Measurements from ENCODE around the gene RHOV.

Gene RHOV

GRCh38 chr15:40914486-40914885 is 40.5 kb upstream of the RHOV start:
- no peak overlapping the region for H3K4me3 ChIP-seq (ENCODE audit: low read length)
- WGBS (ENCODE audit: insufficient coverage, insufficient read length), result no CpG with 5 or more reads among the region's 8 CpGs
- H3K4me1 ChIP-seq (ENCODE audit: control insufficient read depth, insufficient read depth, low read length), result peaks cover 6% of the 10 kb centered on the region
- no peaks in the 10 kb centered on the region for H3K36me3 ChIP-seq (ENCODE audit: control insufficient read depth, insufficient read depth, low read length)
- H3K9me3 ChIP-seq (ENCODE audit: control insufficient read depth, insufficient read depth, low read length), result no peaks in the 10 kb centered on the region
- H3K27me3 ChIP-seq (ENCODE audit: control insufficient read depth, insufficient read depth, low read length), result no peaks in the 10 kb centered on the region
- DNase-seq (ENCODE audit: low read depth, low spot score), result no peak
- no peak overlapping the region for H3K27ac ChIP-seq (ENCODE audit: low read length)

- Histone ChIP-seq H3K4me1 (ENCODE audit: control insufficient read depth, insufficient read depth, low read length) (peaks cover 6% of the 10 kb centered on the region), H3K9me3 (ENCODE audit: control insufficient read depth, insufficient read depth, low read length) (no peaks in the 10 kb centered on the region), H3K27ac (ENCODE audit: low read length) (no peak overlapping the region), H3K27me3 (ENCODE audit: control insufficient read depth, insufficient read depth, low read length) (no peaks in the 10 kb centered on the region), H3K4me3 (ENCODE audit: low read length) (no peak overlapping the region), H3K36me3 (ENCODE audit: control insufficient read depth, insufficient read depth, low read length) (no peaks in the 10 kb centered on the region)
- DNase-seq (ENCODE audit: low read depth, low spot score), result no peak
- WGBS (ENCODE audit: insufficient coverage, insufficient read length), result no CpG with 5 or more reads among the region's 12 CpGs
Measured at GRCh38 chr15:40914013-40914412, 40.0 kb upstream of the RHOV start.

DNA sequence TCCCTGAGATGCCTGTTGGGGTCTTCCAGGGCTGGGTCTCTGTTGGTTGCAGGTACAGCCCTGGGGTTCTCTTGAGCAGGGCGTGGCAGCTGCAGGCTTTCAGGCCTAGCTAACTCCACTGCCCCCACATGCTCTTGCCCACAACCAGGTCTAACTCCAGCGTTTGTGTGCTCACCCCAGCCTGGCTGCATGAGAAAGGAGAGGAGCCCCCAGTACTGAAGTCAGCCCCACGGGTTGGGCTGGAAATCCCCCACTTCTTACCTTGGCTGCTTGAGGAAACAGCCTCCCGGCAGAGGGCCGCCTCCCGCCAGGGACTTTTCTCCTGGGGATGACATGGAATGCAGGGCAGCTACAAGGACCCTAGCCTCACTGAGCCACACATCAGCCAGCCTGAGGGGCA is 38.4 kb upstream of the RHOV start:
- Histone ChIP-seq H3K4me1 (ENCODE audit: control insufficient read depth, insufficient read depth, low read length) (peaks cover 5% of the 10 kb centered on the region), H3K4me3 (ENCODE audit: low read length) (no peak overlapping the region), H3K36me3 (ENCODE audit: control insufficient read depth, insufficient read depth, low read length) (no peaks in the 10 kb centered on the region), H3K27me3 (ENCODE audit: control insufficient read depth, insufficient read depth, low read length) (no peaks in the 10 kb centered on the region), H3K9me3 (ENCODE audit: control insufficient read depth, insufficient read depth, low read length) (no peaks in the 10 kb centered on the region), H3K27ac (ENCODE audit: low read length) (no peak overlapping the region)
- DNase-seq (ENCODE audit: low read depth, low spot score), result no peak
- no CpG with 5 or more reads among the region's 6 CpGs for WGBS (ENCODE audit: insufficient coverage, insufficient read length)

DNA sequence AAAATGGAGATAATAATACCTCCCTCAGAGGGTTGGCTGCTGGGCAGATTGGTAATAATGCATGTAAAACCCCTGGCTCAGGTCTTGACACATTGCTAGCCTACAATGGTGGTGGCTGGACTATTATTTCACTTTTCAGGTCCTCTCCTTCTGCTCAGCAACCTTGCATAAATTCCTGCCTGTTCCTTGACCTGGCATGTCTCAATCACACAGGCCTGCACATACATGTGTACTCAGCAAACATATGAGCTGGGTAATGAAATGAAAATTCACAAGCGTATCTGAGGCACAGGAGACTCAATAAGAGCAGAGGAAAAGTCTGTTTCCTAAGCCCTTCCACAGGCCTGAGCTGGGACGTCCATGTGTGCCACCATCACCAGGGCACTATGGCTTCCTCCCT is 37.7 kb upstream of the RHOV start:
- Histone ChIP-seq H3K27ac (ENCODE audit: low read length) (no peak overlapping the region), H3K36me3 (ENCODE audit: control insufficient read depth, insufficient read depth, low read length) (no peaks in the 10 kb centered on the region), H3K9me3 (ENCODE audit: control insufficient read depth, insufficient read depth, low read length) (no peaks in the 10 kb centered on the region), H3K4me3 (ENCODE audit: low read length) (no peak overlapping the region), H3K27me3 (ENCODE audit: control insufficient read depth, insufficient read depth, low read length) (no peaks in the 10 kb centered on the region), H3K4me1 (ENCODE audit: control insufficient read depth, insufficient read depth, low read length) (peaks cover 11% of the 10 kb centered on the region)
- WGBS (ENCODE audit: insufficient coverage, insufficient read length), result no CpG with 5 or more reads among the region's 2 CpGs
- no peak for DNase-seq (ENCODE audit: low read depth, low spot score)

DNA sequence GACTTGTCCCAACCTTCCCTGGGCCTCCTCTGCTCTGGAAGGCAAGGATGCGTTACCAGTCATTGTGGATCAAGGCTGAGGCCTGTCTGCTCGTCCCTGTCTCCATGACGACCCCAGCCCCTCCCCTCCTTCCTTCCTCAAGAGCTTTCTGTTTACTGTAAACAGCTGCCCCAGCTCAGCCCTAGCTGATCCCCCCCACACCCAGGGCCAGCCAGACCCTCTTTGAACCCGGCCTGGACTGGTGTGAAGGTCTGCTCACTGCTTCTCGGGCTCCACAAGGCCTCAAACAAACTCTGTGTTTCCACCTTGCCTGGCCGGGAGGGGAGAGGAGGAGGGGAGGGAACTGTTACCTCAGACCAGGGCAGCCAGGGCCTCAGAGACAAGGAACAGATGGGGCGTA is 37.1 kb upstream of the RHOV start:
- H3K4me1 ChIP-seq (ENCODE audit: control insufficient read depth, insufficient read depth, low read length), result peaks cover 11% of the 10 kb centered on the region
- WGBS (ENCODE audit: insufficient coverage, insufficient read length), result no CpG with 5 or more reads among the region's 7 CpGs
- no peaks in the 10 kb centered on the region for H3K27me3 ChIP-seq (ENCODE audit: control insufficient read depth, insufficient read depth, low read length)
- DNase-seq (ENCODE audit: low read depth, low spot score), result no peak
- H3K4me3 ChIP-seq (ENCODE audit: low read length), result no peak overlapping the region
- no peaks in the 10 kb centered on the region for H3K36me3 ChIP-seq (ENCODE audit: control insufficient read depth, insufficient read depth, low read length)
- H3K9me3 ChIP-seq (ENCODE audit: control insufficient read depth, insufficient read depth, low read length), result no peaks in the 10 kb centered on the region
- H3K27ac ChIP-seq (ENCODE audit: low read length), result no peak overlapping the region

- Histone ChIP-seq H3K36me3 (ENCODE audit: control insufficient read depth, insufficient read depth, low read length) (no peaks in the 10 kb centered on the region), H3K27me3 (ENCODE audit: control insufficient read depth, insufficient read depth, low read length) (no peaks in the 10 kb centered on the region), H3K27ac (ENCODE audit: low read length) (no peak overlapping the region), H3K9me3 (ENCODE audit: control insufficient read depth, insufficient read depth, low read length) (no peaks in the 10 kb centered on the region), H3K4me1 (ENCODE audit: control insufficient read depth, insufficient read depth, low read length) (peaks cover 11% of the 10 kb centered on the region), H3K4me3 (ENCODE audit: low read length) (no peak overlapping the region)
- DNase-seq (ENCODE audit: low read depth, low spot score), result no peak
- no CpG with 5 or more reads among the region's 17 CpGs for WGBS (ENCODE audit: insufficient coverage, insufficient read length)
Measured at GRCh38 chr15:40909662-40910630, 35.9 kb upstream of the RHOV start.

- WGBS (ENCODE audit: insufficient coverage, insufficient read length), result no CpG with 5 or more reads among the region's 7 CpGs
- no peak for DNase-seq (ENCODE audit: low read depth, low spot score)
- no peaks in the 10 kb centered on the region for H3K27me3 ChIP-seq (ENCODE audit: control insufficient read depth, insufficient read depth, low read length)
- peaks cover 8% of the 10 kb centered on the region for H3K4me1 ChIP-seq (ENCODE audit: control insufficient read depth, insufficient read depth, low read length)
- H3K4me3 ChIP-seq (ENCODE audit: low read length), result no peak overlapping the region
- H3K27ac ChIP-seq (ENCODE audit: low read length), result no peak overlapping the region
- no peaks in the 10 kb centered on the region for H3K9me3 ChIP-seq (ENCODE audit: control insufficient read depth, insufficient read depth, low read length)
- 0 out of 2 replicates have a peak, but pooled peaks cover 4% of the 10 kb centered on the region for H3K36me3 ChIP-seq (ENCODE audit: control insufficient read depth, insufficient read depth, low read length)
Measured at GRCh38 chr15:40908095-40908494, 34.1 kb upstream of the RHOV start.

DNA sequence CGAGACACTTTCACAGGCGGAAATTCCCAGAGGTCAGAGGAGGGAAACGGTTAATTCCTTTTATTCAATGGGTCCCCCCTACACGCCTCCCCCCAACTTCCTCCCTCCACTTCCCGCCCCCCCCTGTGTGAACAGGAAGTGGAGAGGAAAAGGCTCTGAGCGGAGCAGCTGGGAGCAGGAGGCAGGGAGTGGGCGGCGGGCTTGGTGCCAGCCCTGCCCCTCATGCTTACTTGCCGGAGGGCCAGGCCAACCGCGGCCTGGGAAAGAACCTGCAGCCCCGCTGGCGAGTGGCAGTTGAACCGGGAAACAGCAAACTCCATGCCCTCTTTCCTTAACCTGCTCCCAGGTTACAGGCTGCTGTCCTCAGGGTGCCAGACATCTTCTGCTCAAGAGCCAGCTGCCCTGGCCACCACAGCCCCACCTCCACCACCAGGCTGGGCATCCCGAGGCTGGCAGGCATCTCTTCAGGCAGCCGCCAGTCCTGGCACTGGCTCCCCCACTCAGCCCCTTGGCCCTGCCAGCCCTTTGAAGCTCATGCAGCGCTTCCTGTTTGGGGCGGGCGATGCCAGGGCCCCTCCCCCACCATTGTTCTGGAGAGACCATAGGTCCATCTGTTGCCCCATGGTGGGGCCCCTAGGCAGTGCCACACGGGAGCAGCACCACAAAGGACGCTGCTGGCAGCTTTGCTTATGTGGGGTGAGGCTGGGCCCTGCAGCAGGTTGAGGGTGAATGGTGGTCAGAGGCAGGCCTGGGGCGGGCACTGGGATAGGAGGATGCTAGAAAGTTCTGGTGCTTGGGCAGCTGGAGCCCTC is 33.2 kb upstream of the RHOV start:
- Histone ChIP-seq H3K27me3 (ENCODE audit: control insufficient read depth, insufficient read depth, low read length) (no peaks in the 10 kb centered on the region), H3K4me1 (ENCODE audit: control insufficient read depth, insufficient read depth, low read length) (peaks cover 6% of the 10 kb centered on the region), H3K4me3 (ENCODE audit: low read length) (peak overlapping the region; percentile 2; the same call in 1 of the 2 replicates), H3K27ac (ENCODE audit: low read length) (no peak overlapping the region), H3K36me3 (ENCODE audit: control insufficient read depth, insufficient read depth, low read length) (peaks cover 4% of the 10 kb centered on the region; the same call in 1 of the 2 replicates), H3K9me3 (ENCODE audit: control insufficient read depth, insufficient read depth, low read length) (no peaks in the 10 kb centered on the region)
- no CpG with 5 or more reads among the region's 22 CpGs for WGBS (ENCODE audit: insufficient coverage, insufficient read length)
- no peak for DNase-seq (ENCODE audit: low read depth, low spot score)

DNA sequence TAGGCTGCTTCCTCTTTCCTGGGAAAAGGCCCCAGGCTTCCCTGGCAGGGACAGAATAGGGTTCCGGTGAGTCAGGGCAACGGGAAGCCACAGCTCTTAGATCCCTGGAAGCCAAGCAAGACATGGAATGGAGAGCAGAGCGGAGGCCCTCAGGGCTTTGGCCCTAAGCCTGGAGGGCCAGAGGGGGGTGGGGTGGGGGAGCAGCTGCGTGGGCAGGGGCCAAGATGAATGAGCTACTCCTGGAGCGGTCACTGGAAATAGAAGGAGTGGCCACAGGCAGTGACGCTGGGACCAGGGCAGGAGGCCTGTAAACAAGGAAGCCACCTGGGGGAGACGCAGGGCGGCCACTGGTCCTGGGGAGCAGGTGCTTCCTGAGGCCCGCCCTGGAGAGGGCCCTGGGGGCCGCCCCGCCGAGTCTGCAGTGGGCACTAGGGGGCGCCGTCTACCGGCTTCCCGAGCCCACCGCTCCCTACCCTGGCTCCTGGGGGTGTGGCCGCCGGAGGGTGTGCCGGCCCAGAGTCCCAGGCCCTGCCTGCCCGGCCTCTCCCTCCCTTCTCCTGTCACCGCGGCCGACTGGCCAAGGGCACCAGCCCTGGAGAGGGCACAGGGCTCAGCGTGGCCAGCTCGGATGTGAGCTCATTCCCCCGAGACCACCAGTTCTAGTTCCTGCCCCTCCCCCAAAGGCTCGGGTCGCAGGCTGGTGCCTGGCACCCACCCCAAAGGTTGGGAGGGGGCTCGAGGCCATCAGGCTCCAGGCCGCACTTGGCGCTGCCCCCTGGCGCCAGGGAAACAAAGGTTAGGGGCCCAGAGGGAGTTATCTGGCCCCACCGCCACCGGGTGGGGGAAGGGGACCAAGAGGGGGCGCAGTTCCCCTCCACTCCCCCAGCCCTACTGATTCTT is 32.3 kb upstream of the RHOV start:
- Histone ChIP-seq H3K4me3 (ENCODE audit: low read length) (peak overlapping the region; percentile 21; the same call in 1 of the 2 replicates), H3K9me3 (ENCODE audit: control insufficient read depth, insufficient read depth, low read length) (no peaks in the 10 kb centered on the region), H3K27ac (ENCODE audit: low read length) (no peak overlapping the region), H3K36me3 (ENCODE audit: control insufficient read depth, insufficient read depth, low read length) (peaks cover 4% of the 10 kb centered on the region; the same call in 1 of the 2 replicates), H3K4me1 (ENCODE audit: control insufficient read depth, insufficient read depth, low read length) (peaks cover 6% of the 10 kb centered on the region), H3K27me3 (ENCODE audit: control insufficient read depth, insufficient read depth, low read length) (no peaks in the 10 kb centered on the region)
- WGBS (ENCODE audit: insufficient coverage, insufficient read length), result no CpG with 5 or more reads among the region's 36 CpGs
- DNase-seq (ENCODE audit: low read depth, low spot score), result no peak

Measured in iPS DF 6.9 (cell line).